Breast epithelium (tissue), 3 donors: ENCODE measurements around the gene AIG1.

Experiments
- POLR2A ChIP-seq: fragments of 450-650 bp; IDR thresholded peaks from one replicate; pipeline ENCODE4 v1.6.1; 2016; ENCODE audit warnings: antibody characterized with exemption, mild to moderate bottlenecking, moderate library complexity
- TF ChIP-seq, protein P1 (sequence below), 3 donors: fragments of 450-650 bp; IDR thresholded peaks; one replicate each; pipeline ENCODE4 v1.5.1; 2016 to 2017; ENCODE audit warnings: antibody characterized with exemption in 3 of 3, mild to moderate bottlenecking in 3 of 3, moderate library complexity in 3 of 3

DNA sequence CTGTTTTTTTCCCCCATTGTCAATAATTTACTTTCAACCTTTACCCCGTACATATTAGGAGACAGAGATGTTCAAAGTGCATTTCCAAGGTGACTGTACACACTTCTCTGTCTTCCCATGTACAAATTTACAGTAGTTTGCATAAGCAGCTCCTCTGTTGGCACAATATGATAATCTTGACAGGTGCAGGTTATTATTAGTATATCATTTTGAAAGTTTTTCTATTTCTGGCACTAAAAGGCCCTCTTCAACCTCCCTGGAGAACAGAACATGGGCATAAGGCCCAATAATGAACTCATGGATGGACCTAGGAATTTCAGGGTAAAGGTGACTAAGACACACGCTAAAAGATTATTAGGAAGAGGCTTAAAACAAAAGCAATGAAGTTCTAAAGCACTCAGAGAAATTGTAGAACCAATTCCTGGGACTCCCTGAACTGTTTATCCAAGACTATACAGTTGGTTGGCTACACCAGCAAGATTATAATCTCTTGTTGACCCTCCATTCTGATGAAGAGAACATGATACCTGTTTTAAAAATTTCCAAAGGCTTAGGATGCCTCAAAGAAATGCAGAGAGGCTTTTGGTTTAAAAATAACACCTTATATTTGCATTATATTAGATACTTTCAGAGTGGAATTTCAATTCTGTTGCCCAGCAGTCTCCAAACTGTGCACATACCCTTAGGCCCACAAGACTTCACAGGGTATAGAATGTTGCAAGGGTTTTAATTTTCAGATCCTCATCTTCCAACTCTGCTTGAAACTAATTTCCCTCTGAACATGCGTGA, 1.1 kb downstream of the AIG1 start:
- TF ChIP-seq, protein P1, sequence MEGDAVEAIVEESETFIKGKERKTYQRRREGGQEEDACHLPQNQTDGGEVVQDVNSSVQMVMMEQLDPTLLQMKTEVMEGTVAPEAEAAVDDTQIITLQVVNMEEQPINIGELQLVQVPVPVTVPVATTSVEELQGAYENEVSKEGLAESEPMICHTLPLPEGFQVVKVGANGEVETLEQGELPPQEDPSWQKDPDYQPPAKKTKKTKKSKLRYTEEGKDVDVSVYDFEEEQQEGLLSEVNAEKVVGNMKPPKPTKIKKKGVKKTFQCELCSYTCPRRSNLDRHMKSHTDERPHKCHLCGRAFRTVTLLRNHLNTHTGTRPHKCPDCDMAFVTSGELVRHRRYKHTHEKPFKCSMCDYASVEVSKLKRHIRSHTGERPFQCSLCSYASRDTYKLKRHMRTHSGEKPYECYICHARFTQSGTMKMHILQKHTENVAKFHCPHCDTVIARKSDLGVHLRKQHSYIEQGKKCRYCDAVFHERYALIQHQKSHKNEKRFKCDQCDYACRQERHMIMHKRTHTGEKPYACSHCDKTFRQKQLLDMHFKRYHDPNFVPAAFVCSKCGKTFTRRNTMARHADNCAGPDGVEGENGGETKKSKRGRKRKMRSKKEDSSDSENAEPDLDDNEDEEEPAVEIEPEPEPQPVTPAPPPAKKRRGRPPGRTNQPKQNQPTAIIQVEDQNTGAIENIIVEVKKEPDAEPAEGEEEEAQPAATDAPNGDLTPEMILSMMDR (IDR thresholded peaks at IDR 0.05), result no peak
- no peak for TF ChIP-seq POLR2A
